Loucy (cell line): ENCODE measurements around the gene PTPRT.

Source experiments
- H2AFZ ChIP-seq: fragments of 200-600 bp; sonication (generic); 2 replicates; pipeline ENCODE4 v1.6.0; 2016; ENCODE audit warnings: antibody characterized with exemption, mild to moderate bottlenecking, low read length, moderate library complexity
- H3F3A ChIP-seq: fragments of 200-600 bp; 2 replicates; pipeline ENCODE4 v1.6.0; 2016; ENCODE audit warnings: antibody characterized with exemption, low read depth, mild to moderate bottlenecking
- H3K27me3 ChIP-seq: fragments of 200-600 bp; sonication (generic); 2 replicates; pipeline ENCODE4 v1.6.1; 2014; ENCODE audit warnings: low read length, mild to moderate bottlenecking; ENCODE audit not compliant: insufficient read depth, poor library complexity, severe bottlenecking
- H3K36me3 ChIP-seq: fragments of 200-600 bp; sonication (generic); 2 replicates; pipeline ENCODE4 v1.6.1; 2016; ENCODE audit warnings: low read length; ENCODE audit not compliant: insufficient read depth
- H3K4me1 ChIP-seq: fragments of 200-600 bp; sonication (generic); 2 replicates; pipeline ENCODE4 v1.5.1; 2014; ENCODE audit warnings: low read length, mild to moderate bottlenecking; ENCODE audit not compliant: insufficient read depth, poor library complexity, severe bottlenecking
- H3K4me2 ChIP-seq: fragments of 200-600 bp; sonication (generic); 2 replicates; pipeline ENCODE4 v1.6.0; 2014; ENCODE audit warnings: antibody characterized with exemption, low read length, low read depth, mild to moderate bottlenecking; ENCODE audit not compliant: poor library complexity, severe bottlenecking
- H3K4me3 ChIP-seq: fragments of 200-600 bp; sonication (generic); 2 replicates; pipeline ENCODE4 v1.5.1; 2014; ENCODE audit warnings: low read length, mild to moderate bottlenecking, mixed read lengths; ENCODE audit not compliant: poor library complexity, severe bottlenecking
- H3K79me2 ChIP-seq: fragments of 200-600 bp; sonication (generic); 2 replicates; pipeline ENCODE4 v1.6.1; 2014; ENCODE audit warnings: low read length; ENCODE audit not compliant: insufficient read depth
- H3K9ac ChIP-seq: fragments of 200-600 bp; sonication (generic); 2 replicates; pipeline ENCODE4 v1.6.0; 2014; ENCODE audit warnings: mild to moderate bottlenecking, low read depth, low read length, moderate library complexity; ENCODE audit not compliant: poor library complexity, severe bottlenecking
- H3K9me2 ChIP-seq: fragments of 200-600 bp; sonication (generic); replicated peaks from 2 replicates; pipeline ENCODE4 v1.6.1; 2016; ENCODE audit warnings: low read depth, low read length, mixed read lengths
- H3K9me3 ChIP-seq: fragments of 200-600 bp; sonication (generic); 2 replicates; pipeline ENCODE4 v1.6.1; 2014; ENCODE audit warnings: mild to moderate bottlenecking, antibody characterized with exemption, low read length, low read depth; ENCODE audit not compliant: insufficient read depth
- H4K20me1 ChIP-seq: fragments of 200-600 bp; sonication (generic); 2 replicates; pipeline ENCODE4 v1.6.0; 2014; ENCODE audit warnings: antibody characterized with exemption, low read length, mild to moderate bottlenecking; ENCODE audit not compliant: insufficient read depth, poor library complexity, severe bottlenecking
- CTCF ChIP-seq: fragments of 200-600 bp; sonication (generic); conservative IDR thresholded peaks from 2 replicates; pipeline ENCODE4 v1.5.1; 2014; ENCODE audit warnings: mild to moderate bottlenecking, antibody characterized with exemption, low read length
- EZH2phosphoT487 ChIP-seq: fragments of 200-600 bp; IDR thresholded peaks from 2 replicates; pipeline ENCODE4 v1.6.1; 2018; ENCODE audit warnings: antibody characterized with exemption, mild to moderate bottlenecking, moderate library complexity, borderline replicate concordance

Gene PTPRT

GRCh38 chr20:43138061-43138770 lies 51.5 kb downstream of the PTPRT start:
- Histone ChIP-seq H3K4me1 (no peaks in the 10 kb centered on the region), H3K9me2 (no peaks in the 10 kb centered on the region), H4K20me1 (no peaks in the 10 kb centered on the region), H3F3A (no peaks in the 10 kb centered on the region), H3K27me3 (no peaks in the 10 kb centered on the region), H3K9me3 (no peaks in the 10 kb centered on the region), H3K4me2 (no peak overlapping the region), H3K4me3 (no peak overlapping the region), H3K36me3 (no peaks in the 10 kb centered on the region), H3K79me2 (no peaks in the 10 kb centered on the region), H2AFZ (no peak overlapping the region), H3K9ac (no peak overlapping the region)
- TF ChIP-seq CTCF (no peak), EZH2phosphoT487 (no peak)

GRCh38 chr20:43137160-43137559 lies 52.5 kb downstream of the PTPRT start:
- Histone ChIP-seq H3F3A (no peaks in the 10 kb centered on the region), H2AFZ (no peak overlapping the region), H4K20me1 (no peaks in the 10 kb centered on the region), H3K9ac (no peak overlapping the region), H3K4me1 (no peaks in the 10 kb centered on the region), H3K4me3 (no peak overlapping the region), H3K9me2 (no peaks in the 10 kb centered on the region), H3K4me2 (no peak overlapping the region), H3K36me3 (no peaks in the 10 kb centered on the region), H3K9me3 (no peaks in the 10 kb centered on the region), H3K27me3 (no peaks in the 10 kb centered on the region), H3K79me2 (no peaks in the 10 kb centered on the region)
- no peak for TF ChIP-seq EZH2phosphoT487
- TF ChIP-seq CTCF = no peak

GRCh38 chr20:43124241-43124640 lies 65.5 kb downstream of the PTPRT start:
- Histone ChIP-seq H3F3A (no peaks in the 10 kb centered on the region), H3K79me2 (no peaks in the 10 kb centered on the region), H3K4me3 (no peak overlapping the region), H4K20me1 (no peaks in the 10 kb centered on the region), H3K4me1 (no peaks in the 10 kb centered on the region), H3K36me3 (no peaks in the 10 kb centered on the region), H3K9me3 (no peaks in the 10 kb centered on the region), H3K9me2 (no peaks in the 10 kb centered on the region), H2AFZ (no peak overlapping the region), H3K4me2 (no peak overlapping the region), H3K9ac (no peak overlapping the region), H3K27me3 (no peaks in the 10 kb centered on the region)
- no peak for TF ChIP-seq CTCF
- TF ChIP-seq EZH2phosphoT487 = no peak
